ENCODE results near the gene PRDX6.

- TF ChIP-seq CTCF (conservative IDR thresholded peaks at IDR 0.05; ENCODE audit: low read length) = no peak
- TF ChIP-seq EZH2phosphoT487 (IDR thresholded peaks at IDR 0.05; ENCODE audit: borderline replicate concordance, low read depth, low read length) = no peak
Observed at GRCh38 chr1:173507205-173507846, 30.2 kb downstream of the PRDX6 start.

Measured in OCI-LY7 (cell line).